ENCODE results near the gene NDUFV1. TPM values are rescaled to one million over a fixed set of nuclear protein-coding genes. Genes with fewer than 3 reads are reported as not detected.

NDUFV1 gene
- total and polyA plus RNA-seq, 9 of the 15 experiments (the other 6 are each of a cell fraction or from before 2014, with no cell fraction given) = 10.8 to 423 (median 209) TPM

- 0 out of 2 replicates have a peak, but pooled peaks have one; percentile 4 for TF ChIP-seq REST (IDR thresholded peaks at IDR 0.05; ENCODE audit: borderline replicate concordance)
- TF ChIP-seq REST (CRISPR knock-in tag; IDR thresholded peaks at IDR 0.05; ENCODE audit: low read depth) = no peak
- TF ChIP-seq USF2 (CRISPR knock-in tag; IDR thresholded peaks at IDR 0.05) = no peak
- TF ChIP-seq SIRT6 (IDR thresholded peaks at IDR 0.05; ENCODE audit: low read depth, low read length) = no peak
- no peak for TF ChIP-seq ETS2 (tag; IDR thresholded peaks at IDR 0.05; ENCODE audit: borderline replicate concordance, poor library complexity, severe bottlenecking)
- no peak for TF ChIP-seq RFX5 (IDR thresholded peaks at IDR 0.05; ENCODE audit: low read depth, low read length)
- TF ChIP-seq ZNF696 (CRISPR knock-in tag; conservative IDR thresholded peaks at IDR 0.05) = no peak
- TF ChIP-seq HES1 (IDR thresholded peaks at IDR 0.05; ENCODE audit: low read depth) = no peak
- TF ChIP-seq ZBTB43 (CRISPR knock-in tag; IDR thresholded peaks at IDR 0.05) = no peak
- TF ChIP-seq THRAP3 (IDR thresholded peaks at IDR 0.05; ENCODE audit: borderline replicate concordance) = no peak
- TF ChIP-seq ZNF174 (CRISPR knock-in tag; IDR thresholded peaks at IDR 0.05) = no peak
- TF ChIP-seq ZNF12 (CRISPR knock-in tag; IDR thresholded peaks at IDR 0.05) = no peak
- no peak for TF ChIP-seq MED1 (CRISPR knock-in tag; IDR thresholded peaks at IDR 0.05; ENCODE audit: borderline replicate concordance)
- no peak for TF ChIP-seq TEAD2 (tag; IDR thresholded peaks at IDR 0.05)
- TF ChIP-seq ESRRB (CRISPR knock-in tag; IDR thresholded peaks at IDR 0.05; ENCODE audit: borderline replicate concordance) = no peak
- no peak for TF ChIP-seq RBM17 (IDR thresholded peaks at IDR 0.05; ENCODE audit: borderline replicate concordance, low read depth, low read length)
- TF ChIP-seq NR3C1 (CRISPR knock-in tag; IDR thresholded peaks at IDR 0.05) = no peak
Observed at GRCh38 chr11:67606492-67607295, at the start of gene NDUFV1 (continued).
